Activated naive CD4-positive, alpha-beta T cell treated with anti-CD3 and anti-CD28 coated beads, Interleukin-2, amount 10 ng/mL, durations not matched to agents 7 days and 5 days (primary cell): ENCODE measurements around the gene CMTM8.
A peak's percentile ranks its signal among the peaks of the same experiment; 100 is the strongest.

Source experiments
- CTCF ChIA-PET: fragments of 350-600 bp; sonication (Branson Sonifier 250); formaldehyde crosslinking; loops from one replicate; lab custom pipeline; 2021; ENCODE audit warnings: antibody characterized with exemption; lab: Charles Lee
- DNase-seq: peaks from one replicate; pipeline ENCODE4 v3.0.0-alpha.2; 2020
- H3K27ac Mint-ChIP-seq: one replicate; pipeline ENCODE4 v1.8.0; 2021; ENCODE audit warnings: mild to moderate bottlenecking, moderate library complexity, mixed read lengths
- H3K27me3 Mint-ChIP-seq: one replicate; pipeline ENCODE4 v1.8.0; 2021; ENCODE audit warnings: mild to moderate bottlenecking, mixed read lengths
- H3K36me3 Mint-ChIP-seq: one replicate; pipeline ENCODE4 v1.8.0; 2021; ENCODE audit warnings: mixed read lengths
- H3K4me1 Mint-ChIP-seq: one replicate; pipeline ENCODE4 v1.8.0; 2021; ENCODE audit warnings: mixed read lengths
- H3K4me3 Mint-ChIP-seq: one replicate; pipeline ENCODE4 v1.8.0; 2021; ENCODE audit warnings: mild to moderate bottlenecking, moderate library complexity, mixed read lengths
- H3K9me3 Mint-ChIP-seq: one replicate; pipeline ENCODE4 v1.8.0; 2021; ENCODE audit warnings: mixed read lengths

CMTM8 gene

DNA sequence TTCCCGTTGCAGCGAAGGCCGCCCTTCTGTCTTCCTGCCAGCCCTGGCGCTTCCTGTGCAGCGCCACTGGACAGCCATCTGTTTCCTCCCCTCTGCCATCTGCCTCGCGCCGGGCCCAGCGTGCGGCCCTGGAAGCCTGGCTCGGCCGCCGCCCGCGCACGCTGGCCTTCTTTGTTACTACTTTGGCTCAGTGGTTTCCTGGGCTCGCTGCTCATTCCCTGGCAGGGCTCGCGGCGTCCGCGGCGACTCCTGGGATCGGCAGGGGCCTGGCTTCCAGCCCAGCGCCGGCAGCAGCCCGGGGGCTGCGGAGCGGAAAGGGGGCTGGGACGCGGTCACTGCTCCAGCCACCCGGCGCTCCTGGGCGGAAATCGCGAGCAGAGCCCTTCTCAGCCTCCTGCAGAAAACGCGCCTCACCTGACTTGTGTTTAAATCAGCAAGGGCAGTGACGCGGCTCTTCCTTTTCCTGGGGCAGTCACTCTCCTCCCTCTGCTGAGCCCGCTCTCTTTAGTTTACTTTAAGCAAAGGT, 163.1 kb downstream of the CMTM8 start:
- H3K4me1 Mint-ChIP-seq: peaks cover 79% of the 10 kb centered on the region
- H3K27me3 Mint-ChIP-seq: no peaks in the 10 kb centered on the region
- CTCF ChIA-PET: interaction anchor here (1.4 to 2.5 kb wide), 5 partner anchors 10 to 67 kb away, joined by 4 to 24 read pairs (median 7); partner anchors contain the start of gene CMTM7
- peak overlapping the region; percentile 79 for H3K4me3 Mint-ChIP-seq
- no peaks in the 10 kb centered on the region for H3K9me3 Mint-ChIP-seq
- peaks cover 28% of the 10 kb centered on the region for H3K36me3 Mint-ChIP-seq
- DNase-seq: peak; percentile 83
- peak overlapping the region; percentile 97 for H3K27ac Mint-ChIP-seq

DNA sequence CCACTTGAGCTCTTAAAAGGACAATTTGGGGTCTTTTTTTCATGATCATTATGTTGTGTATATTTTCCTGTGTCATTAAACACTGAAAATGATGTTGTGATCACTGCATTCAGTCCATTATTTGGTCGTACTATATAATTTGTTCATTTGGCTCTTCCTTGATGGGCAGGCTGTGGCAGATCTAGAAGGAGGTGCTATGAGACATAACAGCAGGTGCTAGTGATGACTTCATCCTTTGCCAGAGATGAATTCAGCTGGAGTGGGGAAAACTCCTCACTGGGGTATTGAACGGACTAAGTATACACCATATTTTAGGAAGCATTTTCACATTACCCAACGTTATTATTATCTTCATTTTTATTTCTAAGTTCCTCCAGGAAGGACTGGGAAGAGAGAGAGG, 165.2 kb downstream of the CMTM8 start:
- H3K27me3 Mint-ChIP-seq: no peaks in the 10 kb centered on the region
- no peak for DNase-seq
- H3K36me3 Mint-ChIP-seq: peaks cover 36% of the 10 kb centered on the region
- H3K27ac Mint-ChIP-seq: peak overlapping the region; percentile 30
- H3K9me3 Mint-ChIP-seq: no peaks in the 10 kb centered on the region
- no peak overlapping the region for H3K4me3 Mint-ChIP-seq
- peaks cover 83% of the 10 kb centered on the region for H3K4me1 Mint-ChIP-seq
- CTCF ChIA-PET: interaction anchor here (0.6 to 1.0 kb wide), 2 partner anchors 30 to 66 kb away, joined by 3 read pairs; no protein-coding TSS in a partner anchor

DNA sequence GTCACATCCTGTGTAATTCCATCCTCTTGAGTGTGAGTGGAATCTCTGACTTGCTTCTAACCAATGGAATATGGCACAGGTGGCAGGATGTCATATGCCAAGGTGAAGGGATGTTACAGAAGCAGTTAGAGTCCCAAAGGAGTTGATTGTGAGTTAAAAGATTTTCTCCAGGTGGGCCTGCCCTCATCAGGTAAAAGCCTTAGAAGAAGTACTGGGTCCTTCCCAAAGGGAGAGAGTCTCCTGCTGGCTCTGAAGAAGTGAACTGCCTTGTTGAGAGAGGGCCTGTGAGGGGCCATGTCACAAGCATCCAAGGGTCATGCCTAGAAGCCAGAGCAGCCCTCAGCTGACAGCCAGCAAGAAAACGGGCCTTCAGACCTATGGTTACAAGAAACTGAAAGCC, 166.2 kb downstream of the CMTM8 start:
- Mint-ChIP-seq H3K27ac (no peak overlapping the region), H3K4me1 (peaks cover 77% of the 10 kb centered on the region), H3K9me3 (no peaks in the 10 kb centered on the region), H3K36me3 (peaks cover 39% of the 10 kb centered on the region), H3K27me3 (no peaks in the 10 kb centered on the region), H3K4me3 (no peak overlapping the region)
- no peak for DNase-seq
- CTCF ChIA-PET: interaction anchor here (1.0 to 1.4 kb wide), 3 partner anchors 9 to 63 kb away, joined by 3 to 4 read pairs (median 3); no protein-coding TSS in a partner anchor

DNA sequence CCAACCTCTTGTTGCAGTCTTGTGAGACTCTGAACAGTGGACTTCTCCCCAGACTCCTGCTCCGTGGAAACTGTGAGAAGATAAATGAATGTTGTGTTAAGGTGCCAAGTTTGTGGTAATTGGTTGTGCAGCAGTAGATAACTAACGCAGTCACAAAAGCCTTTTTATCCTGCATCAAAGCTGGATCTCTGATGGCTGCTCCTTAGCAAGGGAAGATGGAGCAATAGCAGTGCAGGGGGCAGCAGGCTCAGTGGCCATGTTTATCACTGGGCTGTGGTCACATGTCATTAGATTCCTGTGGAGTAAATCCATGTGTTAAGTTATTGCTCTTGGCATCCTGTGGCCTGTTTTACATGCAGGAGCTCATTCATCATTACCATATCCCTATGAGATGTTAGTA, 166.7 kb downstream of the CMTM8 start:
- Mint-ChIP-seq H3K27me3 (no peaks in the 10 kb centered on the region), H3K4me1 (peaks cover 76% of the 10 kb centered on the region), H3K4me3 (no peak overlapping the region), H3K9me3 (no peaks in the 10 kb centered on the region), H3K36me3 (peaks cover 39% of the 10 kb centered on the region), H3K27ac (no peak overlapping the region)
- no peak for DNase-seq
- CTCF ChIA-PET: interaction anchor here (1.0 to 1.4 kb wide), 4 partner anchors 9 to 62 kb away, joined by 3 to 4 read pairs (median 3); no protein-coding TSS in a partner anchor

DNA sequence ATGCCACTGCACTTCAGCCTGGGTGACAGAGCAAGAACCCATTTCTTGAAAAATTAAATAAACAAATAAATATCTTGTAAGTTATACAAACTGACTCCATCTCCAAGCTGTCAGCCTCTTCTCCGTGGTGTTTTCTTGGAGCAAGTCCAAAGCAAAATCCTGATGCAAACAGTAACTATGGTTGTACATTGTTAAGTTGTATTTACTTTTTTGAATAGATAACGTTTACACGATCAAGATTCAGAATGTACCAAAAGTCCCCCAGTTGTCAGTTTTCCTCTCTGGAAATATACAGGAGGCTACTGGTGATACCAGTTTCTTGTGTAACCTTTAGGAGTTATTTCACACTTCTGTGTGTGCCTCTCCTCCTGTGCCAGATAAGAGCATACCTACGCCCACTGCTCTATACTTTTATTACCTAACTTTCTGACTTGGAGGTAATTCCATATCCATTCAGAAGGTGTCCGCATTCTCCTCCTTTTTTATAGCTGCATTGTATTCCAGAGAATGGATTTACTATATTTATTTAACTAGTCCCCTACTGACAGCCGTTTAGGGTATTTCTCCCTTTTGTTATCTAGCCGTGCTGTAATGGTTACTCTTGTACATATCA, 167.3 kb downstream of the CMTM8 start:
- CTCF ChIA-PET: interaction anchor here (1.0 to 1.4 kb wide), 4 partner anchors 8 to 62 kb away, joined by 3 to 6 read pairs (median 3); no protein-coding TSS in a partner anchor
- no peak overlapping the region for H3K4me3 Mint-ChIP-seq
- no peak for DNase-seq
- no peaks in the 10 kb centered on the region for H3K9me3 Mint-ChIP-seq
- H3K27me3 Mint-ChIP-seq: no peaks in the 10 kb centered on the region
- H3K4me1 Mint-ChIP-seq: peaks cover 73% of the 10 kb centered on the region
- no peak overlapping the region for H3K27ac Mint-ChIP-seq
- H3K36me3 Mint-ChIP-seq: peaks cover 39% of the 10 kb centered on the region

DNA sequence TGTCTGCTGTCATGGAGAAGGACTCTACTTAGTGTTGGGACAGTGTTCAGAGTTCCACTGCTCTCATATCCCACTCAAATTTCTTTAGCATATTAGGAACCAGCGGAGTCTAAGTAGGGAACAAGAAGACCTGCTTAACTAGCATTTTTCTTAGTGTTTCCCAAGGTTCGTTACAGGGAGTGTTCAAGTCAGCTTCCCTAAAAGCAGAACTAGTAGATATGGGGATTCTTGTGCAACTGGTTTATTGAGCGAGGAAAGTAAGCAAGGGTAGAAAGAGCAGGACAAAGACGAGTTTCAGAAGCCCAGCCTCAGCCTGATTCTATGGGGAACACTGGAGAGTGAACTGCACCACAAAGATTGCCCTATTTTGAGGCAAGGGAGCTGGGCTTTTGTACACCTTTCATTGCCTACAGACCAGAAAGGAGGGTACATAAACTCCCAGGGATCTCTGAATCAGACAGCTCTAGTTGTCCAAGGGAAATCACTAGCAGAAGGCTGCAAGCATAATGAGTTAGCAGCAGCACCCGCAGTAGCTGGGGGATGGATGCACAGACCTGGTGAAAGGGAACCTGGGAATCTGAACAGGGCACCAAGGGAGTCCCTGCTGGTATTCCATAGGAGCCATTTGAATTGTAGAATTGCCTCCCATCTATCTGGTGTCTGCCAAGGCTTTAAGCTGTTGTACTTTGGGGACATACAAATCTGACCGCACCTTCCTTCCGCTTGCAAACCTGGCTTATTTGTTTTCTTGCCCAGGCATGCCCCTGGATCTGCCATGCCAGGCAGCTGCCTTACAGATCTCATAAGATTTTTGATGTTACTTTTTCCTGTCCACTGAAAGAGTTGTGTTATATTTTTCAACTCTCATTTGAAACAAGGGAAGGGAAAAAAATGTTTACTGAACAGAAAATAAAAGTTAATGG, 168.3 kb downstream of the CMTM8 start:
- CTCF ChIA-PET: interaction anchor here (1.0 kb wide), 1 partner anchor 61 kb away, joined by 6 read pairs; no protein-coding TSS in a partner anchor

DNA sequence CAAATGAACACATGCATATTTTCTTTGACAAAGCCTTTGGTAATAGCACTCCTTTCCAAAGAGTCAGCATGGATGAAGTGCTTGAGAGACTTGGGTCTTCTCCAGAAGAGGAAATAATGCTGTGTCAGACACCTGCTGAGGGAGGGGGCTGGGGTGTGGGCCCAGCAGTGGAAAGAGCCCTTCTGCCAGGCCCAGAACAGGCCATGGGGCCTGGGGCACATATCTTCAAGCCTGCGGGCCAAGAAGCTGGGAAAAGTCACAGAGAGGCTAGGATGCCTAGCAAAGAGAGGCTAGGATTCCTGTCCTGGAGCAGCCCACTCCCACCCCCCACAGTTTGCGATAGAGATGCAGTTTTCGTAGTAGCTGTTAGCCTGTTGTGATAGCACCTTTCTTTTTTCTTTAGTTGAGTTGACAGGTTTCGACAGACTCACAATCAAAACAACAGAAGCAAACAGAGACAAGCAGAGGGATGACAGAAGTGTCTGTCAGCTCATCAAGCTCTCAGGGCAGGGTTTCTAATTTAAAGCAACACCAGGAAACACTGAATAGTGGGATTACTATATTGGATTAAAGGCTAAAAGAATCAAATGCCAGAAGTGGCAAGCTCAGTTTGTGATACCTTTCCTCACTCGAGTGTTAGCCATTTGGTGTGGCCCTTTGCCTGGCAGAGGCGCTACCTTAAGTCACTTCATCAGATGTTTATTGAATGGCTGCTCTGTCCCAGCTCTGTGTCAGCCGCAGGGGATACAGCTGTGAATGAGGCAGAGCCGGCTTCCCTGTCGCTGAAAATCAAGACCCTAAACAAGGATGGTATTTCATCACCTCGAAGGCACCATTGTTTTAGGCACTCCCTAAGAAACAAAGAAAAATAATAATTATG, 172.1 kb downstream of the CMTM8 start:
- Mint-ChIP-seq H3K4me1 (peaks cover 64% of the 10 kb centered on the region), H3K27ac (no peak overlapping the region), H3K27me3 (no peaks in the 10 kb centered on the region), H3K9me3 (no peaks in the 10 kb centered on the region), H3K36me3 (peaks cover 27% of the 10 kb centered on the region), H3K4me3 (no peak overlapping the region)
- DNase-seq: no peak
- CTCF ChIA-PET: interaction anchor here (1.0 to 1.1 kb wide), 2 partner anchors 9 to 23 kb away, joined by 3 to 5 read pairs; no protein-coding TSS in a partner anchor

More for the DNA sequence above, 168.3 kb downstream of the CMTM8 start:
- H3K4me1 Mint-ChIP-seq: peaks cover 72% of the 10 kb centered on the region
- H3K27me3 Mint-ChIP-seq: no peaks in the 10 kb centered on the region
- DNase-seq: no peak
- peak overlapping the region; percentile 15 for H3K27ac Mint-ChIP-seq
- peaks cover 42% of the 10 kb centered on the region for H3K36me3 Mint-ChIP-seq
- H3K9me3 Mint-ChIP-seq: no peaks in the 10 kb centered on the region
- no peak overlapping the region for H3K4me3 Mint-ChIP-seq

DNA sequence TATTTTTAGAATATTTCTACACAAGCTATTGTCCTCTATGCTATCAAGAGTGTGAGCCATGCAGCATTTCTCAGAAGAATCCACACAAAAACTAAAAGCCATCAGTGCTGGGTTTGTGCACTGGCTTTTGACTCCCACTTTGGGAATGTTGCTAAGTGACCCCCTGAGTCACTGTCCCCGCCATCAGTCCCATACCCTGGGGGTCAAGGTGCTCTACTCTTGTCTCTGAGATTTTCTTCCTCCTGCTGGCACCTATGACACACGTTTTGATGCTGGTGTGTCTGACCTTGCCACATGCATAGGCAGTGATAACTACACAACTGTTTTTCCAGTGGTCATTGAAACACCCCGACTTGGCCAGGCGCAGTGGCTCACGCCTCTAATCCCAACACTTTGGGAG, 173.0 kb downstream of the CMTM8 start:
- H3K4me1 Mint-ChIP-seq: peaks cover 67% of the 10 kb centered on the region
- no peak for DNase-seq
- H3K27ac Mint-ChIP-seq: no peak overlapping the region
- no peak overlapping the region for H3K4me3 Mint-ChIP-seq
- peaks cover 28% of the 10 kb centered on the region for H3K36me3 Mint-ChIP-seq
- CTCF ChIA-PET: interaction anchor here (1.0 to 1.1 kb wide), 2 partner anchors 8 to 22 kb away, joined by 3 to 5 read pairs; no protein-coding TSS in a partner anchor
- no peaks in the 10 kb centered on the region for H3K27me3 Mint-ChIP-seq
- H3K9me3 Mint-ChIP-seq: no peaks in the 10 kb centered on the region

DNA sequence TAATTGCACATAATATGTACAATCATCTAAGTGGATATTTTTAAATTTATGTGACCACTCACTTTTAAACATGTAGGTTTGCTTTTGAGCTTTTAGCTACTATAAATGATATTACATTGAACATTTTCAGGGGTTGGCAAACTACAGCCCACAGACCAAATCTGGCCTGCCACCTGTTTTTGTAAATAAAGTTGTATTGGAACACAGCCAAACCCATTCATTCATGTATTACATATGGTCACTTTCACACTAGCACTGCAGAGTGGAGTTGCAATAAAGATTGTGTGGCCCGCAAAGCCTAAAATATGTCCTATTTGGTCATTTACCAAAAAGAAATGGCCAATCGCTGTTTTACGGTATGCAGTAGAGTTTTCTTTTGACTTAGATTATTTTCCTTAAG, 174.4 kb downstream of the CMTM8 start:
- Mint-ChIP-seq H3K4me3 (no peak overlapping the region), H3K27me3 (no peaks in the 10 kb centered on the region), H3K4me1 (peaks cover 67% of the 10 kb centered on the region), H3K36me3 (peaks cover 26% of the 10 kb centered on the region), H3K27ac (no peak overlapping the region), H3K9me3 (no peaks in the 10 kb centered on the region)
- CTCF ChIA-PET: interaction anchor here (1.9 kb wide), 1 partner anchor 55 kb away, joined by 5 read pairs; no protein-coding TSS in a partner anchor
- DNase-seq: no peak

DNA sequence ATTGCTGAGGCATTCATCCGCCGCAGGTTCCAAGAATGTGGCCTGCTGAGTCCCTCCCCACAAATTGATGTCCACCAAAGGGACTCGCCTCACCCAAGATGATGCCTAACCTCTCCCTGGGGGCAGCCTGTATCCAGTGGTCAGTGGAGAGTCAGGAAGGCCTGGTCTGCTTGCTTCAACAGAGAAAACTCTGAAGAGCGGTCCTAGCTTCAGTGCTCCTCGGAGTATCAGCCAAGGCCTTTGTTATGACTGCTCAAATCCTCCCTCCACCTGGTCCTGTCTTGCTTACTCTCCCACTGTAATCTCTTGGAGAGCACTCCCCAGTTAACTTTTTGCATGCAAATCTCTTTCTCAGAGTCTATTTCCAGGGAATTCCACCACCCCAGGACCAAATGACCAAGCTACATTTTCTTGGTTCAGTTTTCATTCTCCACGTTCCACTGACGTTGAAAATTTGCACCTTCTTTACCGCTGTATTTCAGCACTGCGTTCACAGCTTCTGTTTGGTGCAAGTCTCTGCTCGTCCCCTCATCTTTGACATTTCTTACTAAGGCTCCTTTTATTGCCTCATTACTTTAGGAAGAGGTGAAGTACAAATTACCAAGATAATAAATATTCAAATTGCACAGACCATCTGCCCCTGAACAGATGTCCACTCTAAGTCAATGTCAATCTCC, 175.5 kb downstream of the CMTM8 start:
- CTCF ChIA-PET: interaction anchor here (0.8 to 2.0 kb wide), 6 partner anchors 9 to 54 kb away, joined by 3 to 13 read pairs (median 6); no protein-coding TSS in a partner anchor
- H3K4me3 Mint-ChIP-seq: no peak overlapping the region
- no peak for DNase-seq
- H3K27ac Mint-ChIP-seq: peak overlapping the region; percentile 93
- peaks cover 72% of the 10 kb centered on the region for H3K4me1 Mint-ChIP-seq
- peaks cover 30% of the 10 kb centered on the region for H3K36me3 Mint-ChIP-seq
- no peaks in the 10 kb centered on the region for H3K9me3 Mint-ChIP-seq
- no peaks in the 10 kb centered on the region for H3K27me3 Mint-ChIP-seq

DNA sequence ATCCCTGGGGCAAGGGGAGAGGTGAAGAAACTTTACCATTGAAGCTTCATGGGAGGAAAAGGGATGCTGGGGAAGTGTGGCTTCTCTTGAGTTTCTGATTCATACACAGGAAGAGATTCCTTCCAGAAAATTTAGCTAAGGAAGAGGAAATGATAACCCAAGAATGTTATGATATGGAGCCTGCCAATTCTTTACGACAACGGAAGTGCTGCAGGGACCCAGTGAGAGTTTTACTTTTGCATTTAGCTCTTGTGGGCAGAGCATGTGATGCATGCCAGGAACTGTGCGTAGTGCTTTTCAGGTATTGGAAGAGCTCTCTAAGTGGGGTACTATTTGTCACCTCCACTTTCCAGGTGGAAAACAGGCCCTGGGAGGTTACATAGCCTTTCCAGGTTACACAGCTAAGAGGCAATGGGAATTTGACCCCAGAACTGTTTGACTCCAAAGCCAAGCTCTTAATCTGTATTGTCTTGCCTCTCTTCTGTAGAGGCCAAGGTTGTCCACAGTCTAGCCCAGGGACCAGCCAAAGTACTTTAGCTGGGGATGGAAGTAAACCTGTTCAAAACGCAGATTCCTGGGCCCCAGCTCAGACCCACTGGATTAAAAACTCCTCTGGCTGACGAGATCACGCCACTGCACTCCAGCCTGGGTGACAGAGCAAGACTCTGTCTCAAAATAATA, 176.2 kb downstream of the CMTM8 start:
- DNase-seq: peak; percentile 73
- CTCF ChIA-PET: interaction anchor here (0.8 to 2.0 kb wide), 6 partner anchors 9 to 53 kb away, joined by 3 to 13 read pairs (median 6); no protein-coding TSS in a partner anchor
- Mint-ChIP-seq H3K36me3 (peaks cover 32% of the 10 kb centered on the region), H3K27ac (peak overlapping the region; percentile 93), H3K4me3 (peak overlapping the region; percentile 20), H3K9me3 (peaks cover 3% of the 10 kb centered on the region), H3K4me1 (peaks cover 75% of the 10 kb centered on the region), H3K27me3 (no peaks in the 10 kb centered on the region)

DNA sequence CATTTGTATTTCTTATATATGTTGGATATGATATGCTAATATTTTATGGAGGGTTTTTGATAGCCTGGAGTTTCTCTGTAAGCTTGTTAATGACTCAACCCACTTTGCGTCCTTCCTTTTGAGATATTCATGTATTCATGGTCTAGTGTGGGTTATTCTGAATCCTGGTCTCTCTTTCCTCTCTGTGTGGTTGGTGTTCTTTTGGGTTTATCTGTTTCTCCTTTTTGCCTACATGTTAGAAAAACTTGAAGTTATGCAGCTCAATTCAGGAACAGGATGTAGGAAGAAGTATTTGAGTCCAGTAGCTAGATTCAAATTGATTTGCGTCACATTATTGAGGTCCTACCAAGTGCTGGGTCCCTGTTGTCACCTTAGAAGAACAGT, 181.3 kb downstream of the CMTM8 start:
- peaks cover 94% of the 10 kb centered on the region for H3K4me1 Mint-ChIP-seq
- peaks cover 44% of the 10 kb centered on the region for H3K36me3 Mint-ChIP-seq
- H3K4me3 Mint-ChIP-seq: peak overlapping the region; percentile 46
- peaks cover 3% of the 10 kb centered on the region for H3K9me3 Mint-ChIP-seq
- DNase-seq: no peak
- CTCF ChIA-PET: interaction anchor here (1.2 to 1.9 kb wide), 3 partner anchors 9 to 49 kb away, joined by 5 to 8 read pairs (median 8); no protein-coding TSS in a partner anchor
- peak overlapping the region; percentile 82 for H3K27ac Mint-ChIP-seq
- no peaks in the 10 kb centered on the region for H3K27me3 Mint-ChIP-seq
